NCI-H1092 treated with DMSO at 0.1 percent for 48 hours (cell line): ENCODE data around the gene ANO1.
"Not testable (repeated sequence)": the region's sequence is repeated elsewhere in the genome, so short reads cannot be mapped to it uniquely, and the experiment has no call there.

Experiments
- DNase-seq: peaks from one replicate; lab custom pipeline; 2025; lab: John Stamatoyannopoulos, UW

Gene ANO1

DNA sequence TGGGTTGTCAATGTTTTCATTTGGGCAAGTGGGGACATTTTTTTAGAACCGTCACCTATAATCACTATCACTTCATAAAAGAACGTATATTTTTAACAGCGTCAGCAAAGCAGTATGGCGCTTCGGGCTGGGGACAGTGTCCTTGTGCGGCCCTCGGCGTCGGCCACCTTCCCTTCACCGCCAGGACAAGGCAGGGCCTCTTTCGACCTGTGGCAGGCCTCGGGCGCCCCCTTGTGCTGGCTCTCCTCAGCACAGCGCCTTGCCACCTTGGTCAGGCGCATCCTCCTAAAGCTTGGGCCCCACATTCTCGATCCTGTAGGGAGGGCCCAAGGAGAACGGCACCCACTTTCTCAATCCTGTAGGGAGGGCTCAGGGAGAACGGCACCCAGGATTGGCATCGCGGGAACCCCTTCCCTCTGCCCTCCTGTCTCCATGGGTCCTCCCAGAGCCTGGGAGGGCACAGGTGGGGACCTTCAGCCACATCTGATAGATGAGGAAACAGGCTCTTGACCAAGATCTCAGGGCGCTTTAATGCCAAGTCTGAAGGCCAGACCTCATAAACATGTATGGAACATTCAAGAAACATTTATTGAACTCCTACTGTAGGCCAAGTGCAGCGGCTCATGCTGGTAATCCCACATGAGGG is 113.5 kb downstream of the ANO1 start:
- DNase-seq: peak; percentile 77

DNA sequence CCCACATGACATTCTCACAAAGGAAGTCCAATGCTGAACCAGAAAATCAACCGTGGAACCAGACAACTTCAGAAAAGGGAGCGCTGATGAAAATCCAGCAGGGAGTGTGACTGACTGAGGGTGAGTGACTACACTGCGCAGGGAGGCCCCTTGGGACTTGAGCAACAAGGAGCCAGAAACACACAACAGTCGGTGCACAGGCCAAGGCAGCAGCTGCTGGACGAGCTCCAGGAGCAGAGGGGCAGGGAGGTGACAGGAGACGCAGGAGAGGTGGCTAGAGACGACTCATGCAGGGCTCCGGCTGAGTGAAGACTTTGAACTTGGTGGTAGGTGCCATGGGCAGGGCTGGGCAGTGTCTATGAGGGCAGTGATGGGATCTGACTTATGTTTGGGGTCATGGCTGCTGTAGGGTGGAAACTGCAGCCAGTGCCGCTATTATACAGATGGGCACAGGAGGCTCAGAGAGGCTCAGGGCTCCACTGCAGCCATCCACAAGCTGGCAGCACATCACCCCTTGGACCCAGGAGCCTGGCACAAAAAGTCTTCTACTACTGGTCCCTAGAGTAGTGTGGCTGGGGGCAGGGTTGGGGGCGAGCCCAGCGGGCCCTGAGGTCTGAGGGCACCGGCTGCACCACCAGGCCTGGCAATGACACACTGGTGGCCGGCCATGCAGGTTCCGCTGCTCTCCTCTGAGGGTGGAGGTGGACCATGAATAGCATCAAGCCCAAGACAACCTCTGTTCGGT is 114.7 kb downstream of the ANO1 start:
- no peak for DNase-seq

DNA sequence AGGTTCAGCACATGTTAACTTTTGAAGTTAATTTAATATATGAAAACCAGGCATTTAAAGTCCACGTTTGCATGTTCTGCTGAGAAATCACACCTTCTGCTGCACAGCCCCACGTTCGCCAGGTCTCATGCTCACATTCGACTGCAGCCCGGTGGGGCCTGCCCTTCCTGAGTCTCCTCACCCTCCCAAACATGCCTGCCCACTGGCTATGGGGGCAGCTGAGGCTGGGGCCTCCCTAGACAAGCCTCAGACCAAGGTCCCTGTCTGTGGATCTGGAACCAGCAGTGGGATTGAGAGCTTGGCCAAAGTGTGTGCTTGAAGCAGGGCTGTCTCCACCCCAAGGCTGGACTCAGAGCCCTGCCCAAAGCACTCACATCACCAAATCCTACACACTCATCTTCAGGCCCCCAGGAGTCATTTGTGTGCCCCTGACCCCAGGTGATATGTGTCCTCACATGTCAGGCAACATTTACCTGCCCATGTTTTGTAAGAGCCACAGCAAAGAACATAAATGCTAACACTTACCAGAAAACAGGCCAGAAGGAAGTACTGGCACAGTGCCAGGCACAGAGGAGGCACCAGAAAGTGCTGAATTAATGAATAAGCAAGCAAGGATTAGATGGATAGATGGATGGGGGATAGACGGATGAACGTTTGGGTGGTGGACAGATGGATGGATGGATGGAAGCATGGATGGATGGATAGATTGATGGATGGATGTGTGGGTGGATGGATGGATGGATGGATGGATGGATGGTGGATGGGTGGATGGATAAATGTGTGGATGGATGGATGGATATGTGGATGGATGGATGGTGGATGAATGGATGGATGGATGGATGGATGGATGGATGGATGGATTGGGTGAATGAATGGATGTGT is 115.5 kb downstream of the ANO1 start:
- DNase-seq: no peak

DNA sequence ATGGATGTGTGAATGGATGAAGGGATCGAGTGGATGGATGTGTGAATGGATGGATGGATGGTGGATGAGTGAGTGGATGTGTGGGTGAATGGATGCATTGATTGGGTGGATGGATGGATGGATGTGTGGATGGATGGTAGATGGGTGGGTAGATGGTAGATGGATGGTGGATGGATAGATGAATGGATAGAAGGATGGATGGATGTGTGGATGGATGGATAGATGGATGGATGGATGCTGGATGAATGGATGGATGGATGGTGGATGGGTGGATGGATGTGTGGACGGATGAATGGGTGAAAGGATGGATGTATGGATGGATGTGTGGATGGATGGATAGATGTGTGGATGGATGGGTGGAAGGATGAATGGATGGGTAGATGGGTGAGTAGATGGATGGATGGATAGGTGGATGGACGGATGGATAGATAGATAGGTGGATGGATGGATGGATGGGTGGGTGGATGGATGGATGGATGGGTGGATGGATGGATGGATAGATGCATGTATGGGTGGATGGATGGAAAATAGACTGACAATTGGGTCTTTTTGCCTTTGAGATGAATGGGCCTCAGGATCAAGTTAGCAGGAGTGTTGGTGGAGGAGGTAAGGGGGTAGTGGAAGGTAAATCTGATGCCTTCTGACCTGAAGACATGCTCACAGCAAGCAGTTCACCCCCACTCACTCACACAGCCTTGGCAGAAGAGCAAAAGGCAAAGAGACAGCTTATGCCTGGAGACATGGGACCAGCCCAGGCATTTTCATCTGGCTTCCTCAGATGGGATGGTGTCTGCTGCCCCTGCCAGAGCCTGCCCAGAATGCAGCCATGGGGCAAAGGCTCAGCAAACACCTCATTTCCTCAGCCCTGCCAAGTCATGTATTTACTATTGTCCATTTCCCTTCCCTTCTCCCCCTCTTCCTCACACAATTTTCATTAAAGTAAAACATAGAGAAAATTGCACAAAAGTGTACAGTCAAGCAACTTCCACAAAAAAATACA is 117.0 kb downstream of the ANO1 start:
- no peak for DNase-seq

DNA sequence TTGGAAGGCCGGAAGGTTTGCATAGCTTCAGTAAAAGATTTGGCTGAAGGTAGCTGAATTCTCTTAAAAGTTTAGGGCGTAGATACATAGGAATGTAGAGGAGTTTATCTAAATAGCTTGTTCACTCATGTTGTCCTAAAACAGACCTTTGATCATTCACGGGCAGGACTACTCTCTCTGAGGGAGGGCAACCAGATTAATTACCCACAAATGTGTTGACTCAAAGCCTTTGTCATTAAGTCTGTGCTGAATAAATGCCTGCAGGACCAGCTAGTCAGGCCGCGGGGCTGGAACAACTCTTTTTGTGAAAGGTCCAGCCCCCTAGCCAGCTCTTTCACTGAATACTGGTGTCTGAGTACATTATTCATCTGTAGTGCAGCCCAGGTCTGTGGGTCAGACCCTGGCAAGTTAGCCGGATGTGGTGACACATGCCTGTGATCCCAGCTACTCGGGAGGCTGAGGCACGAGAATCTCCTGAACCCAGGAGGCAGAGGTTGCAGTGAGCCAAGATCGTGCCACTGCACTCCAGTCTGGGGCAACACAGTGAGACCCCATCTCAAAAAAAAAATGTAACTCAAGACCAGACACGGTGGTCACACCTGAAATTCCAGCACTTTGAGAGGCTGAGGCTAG is 122.2 kb downstream of the ANO1 start:
- no peak for DNase-seq

DNA sequence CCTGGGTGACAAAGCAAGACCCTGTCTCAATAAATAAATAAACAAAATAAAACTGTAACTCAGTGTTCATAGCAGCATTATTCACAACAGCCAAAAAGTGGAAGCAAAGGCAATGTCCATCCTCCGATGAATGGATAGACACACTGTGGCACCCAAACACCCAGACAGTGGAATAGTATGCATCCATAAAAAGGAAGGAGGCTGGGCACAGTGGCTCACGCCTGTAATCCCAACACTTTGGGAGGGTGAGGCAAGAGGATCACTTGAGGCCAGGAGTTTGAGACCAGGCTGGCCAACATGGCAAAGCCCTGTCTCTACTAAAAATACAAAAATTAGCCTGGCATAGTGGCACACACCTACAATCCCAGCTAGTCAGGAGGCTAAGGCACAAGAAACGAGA is 122.9 kb downstream of the ANO1 start:
- DNase-seq: not testable (repeated sequence)

DNA sequence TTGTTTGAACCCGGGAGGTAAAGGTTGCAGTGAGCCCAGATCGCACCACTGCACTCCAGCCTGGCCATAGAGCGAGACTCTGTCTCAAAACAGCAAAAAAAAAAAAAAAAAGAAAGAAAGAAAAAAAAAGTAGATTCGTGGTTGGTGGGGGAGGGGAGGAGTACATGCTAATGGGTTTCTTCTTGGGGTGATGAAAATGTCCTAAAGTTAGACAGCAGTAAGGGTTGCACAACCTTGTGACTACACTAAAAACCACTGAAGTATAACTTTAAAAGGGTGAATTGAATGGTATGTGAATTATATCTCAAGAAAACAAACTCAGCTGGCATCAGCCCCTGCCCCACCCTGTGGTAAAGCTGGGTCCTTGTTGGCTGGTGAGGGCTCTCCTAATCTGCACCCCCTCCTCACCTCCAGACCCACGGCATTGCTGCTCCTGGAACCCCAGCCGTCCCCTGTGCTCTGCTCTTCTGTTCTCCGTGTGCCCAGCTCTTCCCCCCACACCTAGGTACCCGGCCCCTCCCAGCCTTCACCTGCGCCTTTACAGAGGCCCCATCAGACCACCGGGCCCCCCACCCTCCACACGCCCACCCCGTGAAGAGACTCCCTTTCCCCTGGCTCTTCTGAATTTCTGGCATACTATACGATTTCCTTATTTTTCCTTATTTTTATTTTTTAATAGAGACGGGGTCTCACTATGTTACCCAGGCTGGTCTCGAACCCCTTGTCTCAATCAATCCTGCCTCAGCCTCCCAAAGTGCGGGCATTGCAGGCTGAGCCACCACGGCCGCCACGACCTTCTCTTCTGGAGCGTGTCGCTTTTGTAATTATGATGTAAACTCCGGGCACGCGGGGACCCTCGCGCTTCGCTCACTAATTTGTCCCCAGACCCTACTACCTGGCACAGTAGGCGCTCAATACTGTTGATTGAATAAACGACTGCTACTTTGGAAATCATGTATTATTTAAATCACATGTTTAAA is 124.1 kb downstream of the ANO1 start:
- no peak for DNase-seq

DNA sequence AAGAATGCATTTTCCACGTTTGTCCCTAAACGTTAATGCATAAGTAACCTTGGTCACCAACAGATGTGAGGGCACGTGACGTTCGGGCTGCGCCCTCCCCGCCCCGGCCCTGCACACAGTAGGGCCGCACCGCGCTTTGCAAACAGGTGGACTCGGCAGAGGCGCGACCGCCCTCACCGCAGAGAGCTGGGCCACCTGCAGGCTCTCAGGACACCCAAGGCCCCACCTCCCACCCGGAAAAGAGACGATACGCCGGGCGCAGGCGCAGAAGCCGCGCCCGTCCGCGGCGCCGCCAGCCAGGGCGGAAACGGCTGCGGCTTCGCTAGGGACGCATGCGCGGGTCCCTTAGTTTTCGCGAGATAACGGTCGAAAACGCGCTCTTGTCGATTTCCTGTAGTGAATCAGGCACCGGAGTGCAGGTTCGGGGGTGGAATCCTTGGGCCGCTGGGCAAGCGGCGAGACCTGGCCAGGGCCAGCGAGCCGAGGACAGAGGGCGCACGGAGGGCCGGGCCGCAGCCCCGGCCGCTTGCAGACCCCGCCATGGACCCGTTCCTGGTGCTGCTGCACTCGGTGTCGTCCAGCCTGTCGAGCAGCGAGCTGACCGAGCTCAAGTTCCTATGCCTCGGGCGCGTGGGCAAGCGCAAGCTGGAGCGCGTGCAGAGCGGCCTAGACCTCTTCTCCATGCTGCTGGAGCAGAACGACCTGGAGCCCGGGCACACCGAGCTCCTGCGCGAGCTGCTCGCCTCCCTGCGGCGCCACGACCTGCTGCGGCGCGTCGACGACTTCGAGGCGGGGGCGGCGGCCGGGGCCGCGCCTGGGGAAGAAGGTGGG is 125.0 kb downstream of the ANO1 start, which contains the start of gene FADD:
FADD (plus strand) TSS at position 377 of the 831 bp plus-strand sequence; CDS start at position 541, 164 bp downstream.
- peak; percentile 95 for DNase-seq

DNA sequence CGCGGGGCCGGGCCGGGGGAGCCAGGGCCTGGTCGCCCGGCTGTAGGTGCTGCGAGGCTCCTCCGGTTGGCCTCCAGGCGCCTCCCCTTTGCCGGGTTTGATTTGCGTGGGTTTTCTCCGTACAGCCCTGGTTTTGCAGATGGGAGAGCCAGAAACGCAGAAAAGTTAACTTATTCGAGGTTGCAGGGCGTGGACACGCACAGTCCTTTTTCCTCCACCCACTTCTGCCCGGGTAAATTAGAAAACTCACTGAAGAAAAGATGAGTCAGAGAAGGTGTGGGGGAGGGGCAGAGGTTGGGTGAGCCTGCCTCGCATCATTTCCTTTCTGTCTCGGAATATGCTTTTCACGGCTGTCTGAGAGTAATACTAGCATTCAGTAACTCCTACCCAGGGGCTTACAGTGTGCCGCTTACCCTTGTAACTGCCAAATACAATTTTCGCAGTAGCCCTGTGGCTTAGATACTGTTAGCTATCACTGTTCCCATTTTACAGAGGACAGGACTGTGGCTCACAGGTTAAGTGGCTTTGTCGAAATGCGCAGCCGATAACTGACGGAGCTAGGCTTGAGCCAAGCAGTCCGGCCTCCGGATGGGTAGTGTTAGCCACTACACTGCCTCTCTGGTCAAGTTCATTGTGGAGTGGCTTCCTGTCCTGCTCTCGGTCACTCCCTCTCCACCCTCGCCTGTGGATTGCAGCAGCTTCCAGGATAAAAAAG is 125.8 kb downstream of the ANO1 start:
- DNase-seq: peak; percentile 11

DNA sequence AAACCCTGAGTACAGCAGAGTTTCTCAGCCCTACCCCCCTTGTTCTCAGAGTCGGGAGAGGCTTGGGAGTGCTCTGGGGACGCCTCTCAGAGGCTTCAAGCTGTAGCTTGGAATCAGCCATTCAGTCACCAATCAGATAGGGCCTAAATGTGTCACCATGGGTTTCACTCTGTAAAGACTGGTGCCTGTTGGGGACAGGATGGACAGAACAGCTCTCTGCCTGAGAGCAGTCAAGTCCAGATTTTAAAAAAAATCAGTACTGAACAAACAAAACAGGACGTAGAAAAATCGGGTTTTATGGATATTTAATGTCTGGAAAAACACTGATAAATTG is 126.3 kb downstream of the ANO1 start:
- no peak for DNase-seq

DNA sequence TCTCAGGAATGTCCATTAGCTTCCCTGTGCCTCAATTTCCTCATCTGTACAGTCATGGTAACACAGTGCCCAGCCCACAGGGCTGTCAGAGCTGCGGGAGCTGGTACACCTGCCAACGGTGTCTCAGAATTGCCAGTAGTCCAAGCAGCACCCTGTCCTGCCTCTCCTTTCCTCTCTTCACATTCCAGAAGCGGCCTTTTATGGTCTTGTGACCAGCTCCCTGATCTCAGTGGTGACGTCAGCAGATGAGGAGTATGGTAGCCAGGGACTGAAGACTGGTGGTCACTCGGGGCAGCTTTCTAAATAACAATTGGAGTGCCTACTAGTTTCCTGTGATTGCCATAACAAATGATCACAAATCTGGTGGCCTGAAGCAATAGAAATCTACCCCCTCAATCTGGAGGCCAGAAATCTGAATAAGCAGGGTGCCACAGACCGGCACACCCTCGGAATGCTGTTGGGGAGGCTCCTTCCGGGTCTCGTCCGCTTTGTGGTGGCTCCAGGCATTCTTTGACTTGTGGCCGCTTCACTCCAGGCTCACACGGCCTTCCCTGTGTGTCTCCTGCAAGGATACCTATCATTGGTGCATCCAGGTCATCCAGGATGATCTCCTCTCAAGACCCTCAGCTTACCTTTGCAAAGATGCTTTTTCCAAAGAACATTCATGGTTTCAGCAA is 127.1 kb downstream of the ANO1 start:
- no peak for DNase-seq

DNA sequence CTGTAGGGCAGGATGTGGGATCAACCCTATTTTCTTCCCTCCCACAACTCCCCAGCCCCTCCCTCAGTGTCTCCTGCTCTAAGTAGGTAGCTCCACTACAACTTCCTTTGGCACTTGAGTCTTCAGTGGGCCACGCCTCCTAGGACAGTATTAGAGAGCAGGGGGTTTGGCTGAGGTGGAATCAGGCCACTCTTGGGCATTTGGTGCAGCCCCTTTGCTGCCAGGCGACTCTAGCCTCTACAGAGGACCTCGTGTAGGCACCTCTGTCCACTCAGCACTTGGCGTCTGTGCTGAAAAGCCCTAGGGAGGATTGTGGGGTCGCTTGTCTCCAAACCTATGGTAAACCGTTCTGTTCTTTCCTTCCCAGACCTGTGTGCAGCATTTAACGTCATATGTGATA is 127.6 kb downstream of the ANO1 start:
- no peak for DNase-seq

DNA sequence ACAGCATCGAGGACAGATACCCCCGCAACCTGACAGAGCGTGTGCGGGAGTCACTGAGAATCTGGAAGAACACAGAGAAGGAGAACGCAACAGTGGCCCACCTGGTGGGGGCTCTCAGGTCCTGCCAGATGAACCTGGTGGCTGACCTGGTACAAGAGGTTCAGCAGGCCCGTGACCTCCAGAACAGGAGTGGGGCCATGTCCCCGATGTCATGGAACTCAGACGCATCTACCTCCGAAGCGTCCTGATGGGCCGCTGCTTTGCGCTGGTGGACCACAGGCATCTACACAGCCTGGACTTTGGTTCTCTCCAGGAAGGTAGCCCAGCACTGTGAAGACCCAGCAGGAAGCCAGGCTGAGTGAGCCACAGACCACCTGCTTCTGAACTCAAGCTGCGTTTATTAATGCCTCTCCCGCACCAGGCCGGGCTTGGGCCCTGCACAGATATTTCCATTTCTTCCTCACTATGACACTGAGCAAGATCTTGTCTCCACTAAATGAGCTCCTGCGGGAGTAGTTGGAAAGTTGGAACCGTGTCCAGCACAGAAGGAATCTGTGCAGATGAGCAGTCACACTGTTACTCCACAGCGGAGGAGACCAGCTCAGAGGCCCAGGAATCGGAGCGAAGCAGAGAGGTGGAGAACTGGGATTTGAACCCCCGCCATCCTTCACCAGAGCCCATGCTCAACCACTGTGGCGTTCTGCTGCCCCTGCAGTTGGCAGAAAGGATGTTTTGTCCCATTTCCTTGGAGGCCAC is 128.3 kb downstream of the ANO1 start:
- DNase-seq: no peak

DNA sequence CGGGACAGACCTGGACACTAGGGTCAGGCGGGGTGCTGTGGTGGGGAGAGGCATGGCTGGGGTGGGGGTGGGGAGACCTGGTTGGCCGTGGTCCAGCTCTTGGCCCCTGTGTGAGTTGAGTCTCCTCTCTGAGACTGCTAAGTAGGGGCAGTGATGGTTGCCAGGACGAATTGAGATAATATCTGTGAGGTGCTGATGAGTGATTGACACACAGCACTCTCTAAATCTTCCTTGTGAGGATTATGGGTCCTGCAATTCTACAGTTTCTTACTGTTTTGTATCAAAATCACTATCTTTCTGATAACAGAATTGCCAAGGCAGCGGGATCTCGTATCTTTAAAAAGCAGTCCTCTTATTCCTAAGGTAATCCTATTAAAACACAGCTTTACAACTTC is 128.9 kb downstream of the ANO1 start:
- no peak for DNase-seq

DNA sequence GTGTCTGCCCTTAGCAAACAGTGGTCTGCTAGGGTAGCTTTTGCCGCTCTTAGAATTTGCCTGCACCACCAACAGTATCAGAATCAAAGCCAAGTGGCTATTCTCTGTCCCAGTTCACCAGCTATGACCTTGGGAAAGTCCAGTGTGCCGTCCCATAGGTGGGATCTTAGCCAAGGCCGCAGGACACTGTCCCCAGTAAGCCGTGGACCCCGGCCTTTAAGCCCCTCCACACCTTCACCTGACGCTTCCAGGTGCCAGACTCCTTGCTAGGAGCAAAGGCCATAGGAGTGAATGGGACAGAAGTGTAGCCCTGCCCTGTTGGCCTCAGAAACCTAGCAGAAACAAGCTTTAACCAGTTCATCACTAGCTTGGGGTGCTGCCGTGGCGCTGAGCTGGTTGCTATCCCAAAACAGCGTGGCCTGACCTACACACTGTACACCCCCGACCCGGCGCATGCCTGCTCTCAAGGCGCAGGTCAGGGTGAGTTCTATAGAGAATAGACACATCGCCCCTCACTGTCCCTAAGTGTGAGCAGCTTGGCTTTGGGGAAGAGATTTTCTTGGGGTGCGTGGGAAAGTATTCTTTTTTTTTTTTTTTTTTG is 129.5 kb downstream of the ANO1 start:
- no peak for DNase-seq

DNA sequence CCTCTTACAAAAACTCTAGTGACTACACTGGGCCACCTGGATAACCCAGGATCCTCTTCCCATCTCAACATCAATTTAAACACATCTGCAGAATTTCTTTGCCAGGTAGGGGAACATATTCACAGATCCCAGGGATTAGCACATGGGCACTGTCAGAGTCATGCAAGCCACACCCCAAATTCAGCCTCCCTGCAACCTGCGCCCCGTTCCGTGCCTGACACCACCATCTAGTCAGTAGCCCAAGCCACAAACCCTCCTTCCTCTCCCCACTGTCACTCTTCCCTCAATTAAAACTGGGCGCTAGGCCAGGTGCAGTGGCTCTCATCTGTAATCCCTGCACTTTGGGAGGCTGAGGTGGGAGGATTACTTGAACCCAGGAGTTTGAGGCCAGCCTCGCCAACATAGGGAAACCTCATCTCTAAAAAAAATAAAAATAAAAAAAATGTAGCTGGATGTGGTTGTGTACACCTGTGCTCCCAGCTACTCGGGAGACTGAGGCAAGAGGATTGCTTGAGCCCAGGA is 131.3 kb downstream of the ANO1 start:
- DNase-seq: no peak
